GM18526 (cell line): ENCODE measurements around the gene TJP2.

Experiments used
- POLR2A ChIP-seq: IDR thresholded peaks from 3 replicates; pipeline ENCODE4 v1.6.1; 2011; ENCODE audit not compliant: insufficient read length; ENCODE audit errors: extremely low read depth

TJP2 gene

DNA sequence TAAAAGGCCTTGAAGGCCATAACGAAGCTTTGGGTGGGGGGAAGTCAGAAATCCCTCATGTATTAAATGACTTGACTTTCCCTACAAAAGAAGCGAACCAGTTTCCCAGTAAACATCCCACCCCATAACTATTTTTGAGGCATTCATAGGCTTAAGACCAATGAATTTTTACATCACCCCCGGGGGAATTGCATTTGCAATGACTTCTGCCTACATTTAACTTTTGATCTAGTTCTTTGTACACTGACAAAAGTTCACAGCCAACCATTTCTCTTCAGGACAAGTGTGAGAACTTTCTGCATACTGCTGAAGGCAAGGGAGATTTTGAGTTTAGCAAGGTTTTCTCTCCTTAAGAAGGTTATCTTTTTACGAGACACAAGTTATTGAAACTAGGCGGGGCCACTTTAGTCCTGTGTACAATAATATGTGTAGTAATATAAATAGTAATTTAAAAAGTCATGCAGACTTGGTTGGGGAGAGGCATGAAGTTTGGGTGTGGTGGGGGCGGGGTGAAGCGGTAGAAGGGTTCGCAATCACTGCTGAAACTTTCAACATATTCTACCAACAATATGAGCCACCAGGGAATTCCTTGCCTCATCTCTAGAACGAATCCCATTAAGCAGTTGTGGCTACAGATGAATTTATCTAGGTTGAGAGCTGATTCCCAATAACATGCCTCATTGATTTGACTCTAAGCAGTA, 2.5 kb downstream of the TJP2 start:
- TF ChIP-seq POLR2A, result no peak

DNA sequence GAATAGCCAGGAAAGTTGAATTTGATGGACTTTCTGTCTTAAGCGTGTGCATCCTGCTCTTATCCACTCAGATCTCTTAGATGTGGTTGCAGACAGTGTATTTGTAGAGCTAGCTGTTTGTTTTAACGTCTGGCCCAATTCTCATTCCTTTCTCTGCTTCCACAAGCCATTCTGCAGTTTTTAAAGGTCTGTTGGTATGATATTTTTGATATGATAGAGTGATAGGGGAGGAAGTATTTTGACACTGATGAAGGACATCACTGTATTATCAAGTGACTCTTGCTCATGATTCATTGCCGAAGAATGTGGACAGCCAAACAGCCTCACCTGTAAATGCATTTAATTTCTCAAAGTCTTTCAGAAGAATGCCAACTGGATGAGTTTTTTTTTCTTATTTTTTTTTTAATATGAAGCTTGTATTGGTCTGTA, 4.5 kb downstream of the TJP2 start:
- no peak for TF ChIP-seq POLR2A

DNA sequence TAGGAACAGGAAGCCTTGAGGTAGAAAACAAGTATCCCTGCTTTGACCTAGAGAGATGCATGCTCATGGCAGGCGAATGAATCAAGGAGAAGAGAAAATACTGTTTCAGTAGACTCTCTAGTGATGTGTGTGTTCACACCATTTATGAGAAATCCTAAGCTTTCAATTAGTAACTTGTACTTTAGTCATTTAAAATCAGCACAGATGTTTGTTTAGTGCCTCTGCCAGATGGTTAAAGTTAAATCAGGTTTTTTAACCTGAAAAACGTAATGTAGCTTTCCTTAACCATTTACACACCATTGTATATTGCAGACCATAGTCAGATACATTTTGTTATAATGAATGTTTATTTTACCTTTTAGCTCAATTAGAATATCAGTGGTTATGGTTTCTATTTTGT, 5.0 kb downstream of the TJP2 start:
- no peak for TF ChIP-seq POLR2A

DNA sequence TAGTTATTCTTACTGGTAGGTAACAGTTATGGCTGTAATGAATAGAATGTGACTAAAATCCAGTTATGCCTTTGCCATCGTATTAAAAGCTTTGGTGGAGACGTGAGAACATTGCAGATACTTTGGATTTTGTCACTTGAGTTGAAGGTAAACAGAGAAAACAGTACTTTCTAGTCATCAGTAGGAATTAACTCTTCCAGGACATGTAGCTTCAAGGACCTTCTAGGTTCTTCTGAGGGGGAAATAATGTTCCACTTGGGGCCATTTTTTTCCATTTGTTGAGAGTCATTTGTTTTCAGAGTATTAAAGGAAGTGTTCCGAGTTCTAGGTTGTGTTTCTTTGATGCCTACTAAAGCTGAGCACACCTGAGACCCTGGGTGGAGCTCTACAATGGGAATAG, 6.1 kb downstream of the TJP2 start:
- TF ChIP-seq POLR2A, result no peak

DNA sequence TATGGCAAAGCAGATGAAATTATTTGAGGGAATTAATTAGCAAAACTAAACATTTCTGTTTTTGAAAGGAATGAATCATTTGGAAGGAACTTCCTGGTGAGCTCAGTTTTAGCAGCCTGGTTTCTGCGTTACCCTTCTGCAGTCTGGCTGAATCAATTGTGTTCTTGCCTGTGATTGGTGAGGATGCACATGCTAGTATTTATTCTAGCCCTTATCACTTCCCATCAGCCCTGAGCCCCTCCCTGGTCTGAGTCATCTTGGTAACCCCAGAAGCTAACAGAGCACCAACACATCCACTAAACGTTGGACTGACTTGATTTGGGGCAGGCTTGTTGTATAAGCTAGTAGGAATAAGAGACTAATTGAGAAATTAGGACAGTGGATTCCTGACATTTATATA, 6.6 kb downstream of the TJP2 start:
- no peak for TF ChIP-seq POLR2A

DNA sequence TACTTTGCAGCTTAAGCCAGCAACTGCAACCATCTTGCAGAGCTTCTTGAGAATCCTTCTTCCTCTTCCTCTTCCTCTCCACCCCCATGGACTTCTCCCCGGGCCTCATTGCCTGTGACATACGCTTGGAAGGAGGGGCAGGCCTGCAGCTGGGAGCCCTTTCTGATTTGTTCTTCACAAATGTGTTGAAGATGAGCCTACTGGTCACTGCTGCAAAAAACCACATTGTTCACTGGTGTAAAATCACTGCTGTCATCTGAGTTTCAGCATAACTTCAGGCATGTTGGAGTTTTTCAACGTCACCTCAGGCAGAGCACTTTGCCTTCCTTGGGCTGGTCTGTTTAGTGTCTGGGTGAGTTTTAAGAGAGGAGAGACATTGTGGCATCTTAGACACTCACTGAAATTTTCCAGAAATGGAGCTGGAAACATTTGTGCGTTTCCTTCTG, 7.9 kb downstream of the TJP2 start:
- no peak for TF ChIP-seq POLR2A

DNA sequence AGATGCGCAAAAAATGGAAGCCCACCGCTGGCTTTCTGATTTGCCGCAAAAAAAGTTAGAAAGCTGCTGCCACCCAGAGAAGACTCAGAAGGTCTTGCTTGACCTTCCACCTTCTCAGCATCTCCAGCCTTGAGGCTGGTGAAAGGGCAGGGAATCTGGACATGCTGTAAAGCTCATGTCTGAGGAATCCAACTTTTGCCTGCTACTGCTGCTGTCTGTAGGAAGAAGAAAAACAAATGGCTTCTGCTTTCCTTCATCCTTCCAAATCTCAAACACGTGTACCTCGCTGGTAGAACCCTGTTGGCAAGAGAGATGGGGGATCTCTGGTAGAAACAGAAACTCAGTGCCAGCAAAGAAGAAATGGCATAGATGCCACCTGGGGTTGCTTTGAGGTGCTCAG, 10.2 kb downstream of the TJP2 start:
- no peak for TF ChIP-seq POLR2A

DNA sequence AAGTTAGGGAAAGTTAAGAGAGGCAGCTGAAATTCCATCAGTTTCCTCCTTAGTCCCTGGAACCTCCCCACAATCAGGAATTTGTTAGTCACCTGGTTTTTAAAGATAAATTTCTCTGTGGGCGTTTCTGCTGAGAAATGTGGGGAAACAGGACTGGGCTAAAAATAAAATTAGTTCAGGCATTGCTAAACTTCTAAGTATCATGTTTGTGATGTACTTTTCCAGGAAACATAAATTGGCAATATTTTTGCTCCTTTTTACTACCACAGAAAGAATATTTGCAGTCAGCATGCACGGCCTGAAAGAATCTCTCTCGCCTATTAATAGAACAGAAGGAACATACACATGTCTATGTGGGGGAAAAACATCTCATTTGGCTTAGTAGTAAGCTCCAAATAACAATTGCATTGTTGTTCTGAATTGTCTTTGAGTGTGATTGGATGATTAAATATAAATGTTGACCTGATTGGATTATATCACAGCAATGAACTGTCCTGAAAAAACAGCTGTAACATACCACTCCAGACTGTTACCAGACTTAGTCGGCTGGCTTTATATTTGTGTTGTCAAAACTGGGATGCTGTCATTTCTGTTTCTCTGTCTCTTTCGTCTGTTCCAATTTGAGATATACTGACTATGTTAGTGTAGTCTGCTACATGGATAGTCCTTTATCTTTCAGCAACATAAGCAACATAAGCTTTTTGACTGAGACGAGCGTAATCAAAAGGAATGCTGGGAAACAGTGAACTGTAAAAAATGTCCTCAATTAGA, 12.9 kb downstream of the TJP2 start:
- no peak for TF ChIP-seq POLR2A

DNA sequence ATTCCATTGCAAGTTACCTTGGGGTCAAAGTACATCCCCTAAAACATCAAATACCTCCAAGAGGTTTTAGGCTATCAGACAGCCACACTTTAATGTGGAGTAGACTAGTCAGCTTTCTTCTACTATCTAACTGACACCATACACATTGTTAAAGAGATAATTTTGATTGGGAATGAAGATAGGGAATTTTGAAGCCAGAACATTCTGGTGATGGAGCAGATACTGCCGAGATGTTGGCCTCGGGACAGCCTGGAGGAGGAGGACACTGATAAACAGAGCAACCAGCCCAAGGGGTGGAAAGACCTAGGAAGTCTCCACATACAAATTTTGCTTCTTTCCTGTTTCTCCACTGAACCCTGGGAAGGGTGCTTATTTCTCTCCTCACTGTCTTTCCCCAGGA, 14.9 kb downstream of the TJP2 start:
- no peak for TF ChIP-seq POLR2A

DNA sequence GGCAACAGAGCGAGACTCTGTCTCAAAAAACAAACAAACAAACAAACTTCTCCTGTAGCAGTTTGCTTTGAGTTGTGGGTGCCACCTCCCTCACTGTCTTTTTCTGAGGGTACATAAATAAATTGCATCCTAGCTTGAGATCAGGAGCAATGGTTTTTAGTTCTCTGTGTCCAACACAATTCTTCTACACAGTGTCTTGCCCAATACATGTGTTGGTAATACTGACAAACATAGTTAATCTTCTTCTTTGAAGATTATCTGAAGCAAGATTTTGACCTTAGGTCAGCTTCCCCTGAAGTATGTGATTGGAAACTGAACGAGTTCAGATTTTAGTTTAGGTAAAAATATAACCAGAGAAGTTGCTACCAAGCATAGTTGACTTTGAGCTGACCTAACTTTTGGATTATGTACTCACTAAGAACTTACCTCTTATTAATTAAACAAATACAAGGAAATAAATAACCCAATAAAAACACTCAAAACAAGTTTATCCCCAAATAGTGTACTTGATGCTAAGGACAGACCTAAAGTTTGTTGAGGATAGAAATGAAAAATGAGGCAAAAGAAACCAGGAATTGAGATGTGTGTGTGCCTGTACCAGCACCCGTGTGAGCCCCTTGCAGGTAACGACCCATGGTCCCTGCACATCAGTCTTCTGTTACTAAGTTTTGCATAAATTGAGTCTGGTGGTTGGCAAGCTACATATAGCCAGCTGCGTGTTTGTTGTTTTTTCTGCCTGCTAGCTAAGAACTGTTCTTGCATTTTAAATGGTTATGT, 16.2 kb downstream of the TJP2 start:
- no peak for TF ChIP-seq POLR2A

DNA sequence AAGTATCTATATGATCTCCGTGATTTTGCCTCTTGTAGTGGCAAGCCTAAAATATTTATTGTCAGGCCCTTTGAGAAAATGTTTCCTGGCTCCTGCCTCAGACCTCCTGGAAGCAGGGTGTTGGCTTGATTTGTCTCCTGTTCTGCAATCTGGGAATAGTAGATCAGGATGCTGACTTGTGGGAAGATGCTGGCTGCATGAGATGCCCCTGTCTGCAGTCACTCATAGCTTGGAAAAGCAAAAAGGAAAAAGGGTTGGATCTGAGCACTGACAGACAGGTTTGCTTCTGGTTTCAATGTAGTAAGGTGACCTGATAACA, 16.7 kb downstream of the TJP2 start:
- TF ChIP-seq POLR2A, result no peak

DNA sequence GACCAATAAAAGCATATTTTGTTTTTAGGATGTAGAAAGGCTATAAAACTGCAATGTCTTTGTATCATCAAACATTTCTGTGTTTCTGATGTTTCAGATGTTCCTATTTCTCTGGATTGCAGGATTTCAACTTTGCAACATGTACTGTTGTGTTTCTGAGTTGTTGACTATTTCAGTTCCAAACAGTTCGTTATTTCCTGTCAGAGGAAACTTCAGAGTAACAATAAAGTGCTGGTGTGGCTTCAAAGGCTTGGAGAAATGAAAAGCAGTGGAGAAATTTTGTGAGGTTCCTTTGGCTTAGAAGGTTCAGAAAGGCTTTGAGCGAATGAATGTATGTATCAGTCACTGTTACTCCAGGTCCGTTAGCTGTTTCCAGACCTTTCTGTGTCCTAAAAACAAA, 17.2 kb downstream of the TJP2 start:
- TF ChIP-seq POLR2A, result no peak

DNA sequence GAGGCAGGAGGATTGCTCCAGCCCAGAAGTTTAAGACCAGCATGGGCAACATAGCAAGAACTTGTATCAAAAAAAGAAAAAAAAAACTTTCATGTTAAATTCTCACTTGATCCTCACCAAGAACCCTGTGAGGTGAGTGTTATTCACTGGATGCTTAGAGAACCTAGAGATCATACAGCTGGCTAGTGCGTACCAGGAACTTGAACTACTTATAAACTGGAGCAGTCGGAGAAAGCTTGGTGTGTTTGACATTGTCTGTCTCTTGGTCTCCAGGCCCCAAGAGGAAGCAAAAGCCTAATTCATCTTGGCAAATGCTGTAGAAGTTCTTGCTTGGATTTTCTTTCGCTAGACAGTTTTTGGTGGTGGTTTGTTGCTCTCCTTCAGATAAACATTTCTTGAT, 18.1 kb downstream of the TJP2 start:
- no peak for TF ChIP-seq POLR2A

DNA sequence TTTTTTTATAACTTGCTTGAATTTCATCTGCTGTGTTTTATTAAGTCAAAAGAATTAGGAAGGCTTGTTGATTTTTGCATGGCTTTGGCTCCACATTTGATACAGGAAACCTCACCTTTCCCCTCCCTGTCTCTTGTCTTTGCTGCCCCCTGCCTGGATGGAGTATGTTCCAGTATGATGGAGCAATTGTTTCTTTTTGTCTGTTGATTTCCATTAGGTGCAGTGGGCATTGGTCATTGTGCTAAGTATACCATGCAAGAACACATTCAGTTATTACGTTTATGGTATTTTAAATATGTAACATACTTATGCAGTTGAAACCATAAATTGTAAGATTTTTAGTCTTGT, 19.6 kb downstream of the TJP2 start:
- no peak for TF ChIP-seq POLR2A

DNA sequence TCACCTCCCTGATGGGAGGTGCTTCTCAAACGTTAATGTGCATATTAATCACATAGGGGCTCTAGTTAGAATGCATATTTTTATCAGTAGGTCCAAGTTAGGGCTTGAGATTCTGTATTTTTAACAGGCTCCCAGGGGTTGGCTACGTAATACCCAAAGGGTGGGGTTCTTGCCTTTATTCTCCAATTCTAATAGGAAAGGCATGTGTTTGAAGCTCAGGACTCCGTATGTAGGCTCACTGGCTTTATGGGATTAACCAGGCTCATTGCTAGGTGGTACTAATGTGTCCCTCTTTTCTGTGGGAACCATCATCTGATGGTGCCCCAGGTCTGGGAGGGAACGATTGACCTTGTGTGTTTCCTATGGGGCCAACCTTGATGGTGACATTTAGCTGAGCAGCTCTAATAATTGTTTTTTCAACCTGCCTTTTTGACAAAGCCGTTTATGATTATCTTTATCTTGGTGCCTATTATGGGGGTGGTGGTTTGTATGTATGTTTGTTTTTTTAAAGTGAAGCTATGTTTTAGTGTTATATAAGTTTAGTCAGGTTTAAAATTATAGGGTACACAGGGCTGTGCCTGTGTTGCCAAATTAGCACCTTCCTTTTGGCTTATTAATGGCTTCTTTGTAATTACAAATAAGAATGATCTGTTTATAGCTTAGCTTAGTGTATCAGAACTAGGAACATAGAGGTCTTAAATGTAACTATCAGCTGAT, 20.8 kb downstream of the TJP2 start:
- TF ChIP-seq POLR2A, result no peak

DNA sequence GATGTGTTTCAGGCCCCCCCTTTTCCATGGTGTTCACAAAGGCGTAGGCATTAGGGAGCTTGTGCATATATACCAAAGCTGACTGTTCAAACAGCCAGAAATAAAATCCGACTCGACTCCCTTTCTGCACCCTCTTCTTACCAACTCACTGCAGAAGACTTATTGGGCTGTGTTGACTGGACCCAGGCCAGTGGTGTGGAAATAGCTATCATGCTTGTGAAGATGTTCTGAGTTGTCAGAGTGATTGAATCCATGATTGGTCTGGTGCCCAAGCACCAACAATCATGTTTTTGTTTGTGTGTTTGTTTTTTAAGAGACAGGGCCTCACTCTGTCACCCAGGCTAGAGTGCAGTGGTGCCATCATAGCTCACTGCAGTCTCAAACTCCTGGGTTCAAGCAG, 21.6 kb downstream of the TJP2 start:
- no peak for TF ChIP-seq POLR2A
